GM06990 (cell line): ENCODE data around the gene MED10.

ENCODE experiments used
- DNase-seq: peaks from one replicate; pipeline ENCODE4 v3.0.0-alpha.2; 2011; ENCODE audit not compliant: insufficient read length; ENCODE audit errors: extremely low read depth
- H3K27me3 ChIP-seq: replicated peaks from 2 replicates; pipeline ENCODE4 v1.6.0; 2011; ENCODE audit warnings: low read length; ENCODE audit not compliant: control insufficient read depth, insufficient read depth
- H3K36me3 ChIP-seq: 2 replicates; pipeline ENCODE4 v1.5.1; 2011; ENCODE audit warnings: low read length; ENCODE audit not compliant: control insufficient read depth, insufficient read depth
- H3K4me3 ChIP-seq: replicated peaks from 2 replicates; pipeline ENCODE4 v1.5.1; 2011; ENCODE audit warnings: low read depth, mild to moderate bottlenecking, control low read depth, low read length
- CTCF ChIP-seq: IDR thresholded peaks from 2 replicates; pipeline ENCODE4 v1.5.1; 2011; ENCODE audit warnings: low read length, control low read depth, mild to moderate bottlenecking, inconsistent platforms; ENCODE audit not compliant: insufficient read depth, poor library complexity, severe bottlenecking

Gene MED10

DNA sequence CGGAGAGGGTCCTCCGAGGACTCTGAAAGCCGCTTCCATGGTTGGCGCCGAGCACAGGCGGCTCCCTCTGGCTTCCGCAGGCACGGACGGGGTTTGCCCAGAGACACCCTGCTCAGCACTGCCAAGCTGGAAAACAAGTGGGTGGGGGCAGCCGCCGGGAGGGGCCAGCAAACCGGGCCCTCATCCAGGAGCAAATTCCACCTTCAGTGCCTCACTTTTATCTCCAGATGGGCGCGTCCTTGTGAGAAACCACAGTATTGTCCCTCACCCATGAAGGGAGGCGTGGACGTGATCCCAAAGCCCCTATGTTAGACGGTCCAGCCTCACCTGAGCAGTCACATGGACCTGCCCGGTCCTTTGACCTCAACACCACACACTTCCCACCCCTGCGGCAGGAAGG, 29.0 kb downstream of the MED10 start:
- Histone ChIP-seq H3K4me3 (no peak overlapping the region), H3K36me3 (no peaks in the 10 kb centered on the region), H3K27me3 (no peaks in the 10 kb centered on the region)
- DNase-seq: no peak
- no peak for TF ChIP-seq CTCF

DNA sequence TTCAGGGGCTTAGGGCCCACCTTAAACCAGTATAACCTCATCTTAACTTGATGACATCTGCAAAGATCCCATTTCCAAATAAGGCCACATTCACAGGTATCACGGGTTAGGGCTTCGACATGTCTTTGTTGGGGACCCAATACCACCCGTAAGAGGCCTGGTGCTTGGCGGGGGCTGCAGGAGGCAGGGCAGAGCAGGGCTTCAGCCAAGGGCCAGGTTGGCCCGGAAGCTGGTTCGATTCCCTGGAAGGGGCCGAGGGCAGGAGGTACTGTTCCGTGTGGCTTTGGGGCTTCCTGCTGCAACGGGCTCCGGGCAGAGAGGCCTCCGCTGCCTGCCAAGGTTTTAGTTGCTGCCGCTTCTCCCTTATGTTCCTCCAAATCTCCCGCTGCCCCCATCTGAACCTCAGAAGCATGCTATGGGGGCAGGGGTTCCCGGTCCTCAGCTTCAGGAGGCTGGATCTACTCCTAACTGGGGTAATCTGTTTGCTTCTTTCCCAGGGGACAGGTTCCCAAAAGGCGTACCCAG, 29.8 kb downstream of the MED10 start:
- no peak for TF ChIP-seq CTCF
- Histone ChIP-seq H3K4me3 (no peak overlapping the region), H3K27me3 (no peaks in the 10 kb centered on the region), H3K36me3 (no peaks in the 10 kb centered on the region)
- DNase-seq: no peak

DNA sequence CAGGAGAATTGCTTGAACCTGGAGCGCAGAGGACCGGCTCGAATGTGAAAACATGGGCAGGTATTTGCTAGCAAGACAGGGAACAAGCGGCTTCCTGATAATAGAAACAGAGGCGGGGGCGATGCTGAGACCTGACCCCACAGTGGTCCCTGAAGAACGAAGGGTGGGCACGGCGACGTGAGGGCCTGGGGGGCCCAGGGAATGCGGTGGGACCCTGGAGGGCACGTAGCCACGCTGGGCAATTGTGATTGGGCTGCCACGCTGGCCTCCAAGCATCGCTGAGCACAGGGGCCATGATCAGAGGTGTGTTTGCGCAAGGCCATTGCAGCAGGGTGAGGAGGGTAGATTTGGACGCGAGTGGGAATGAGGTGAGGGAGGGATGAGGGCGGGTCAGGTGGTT, 30.7 kb downstream of the MED10 start:
- no peak overlapping the region for H3K4me3 ChIP-seq
- no peak for DNase-seq
- no peak for TF ChIP-seq CTCF
- H3K36me3 ChIP-seq: no peaks in the 10 kb centered on the region
- no peaks in the 10 kb centered on the region for H3K27me3 ChIP-seq

DNA sequence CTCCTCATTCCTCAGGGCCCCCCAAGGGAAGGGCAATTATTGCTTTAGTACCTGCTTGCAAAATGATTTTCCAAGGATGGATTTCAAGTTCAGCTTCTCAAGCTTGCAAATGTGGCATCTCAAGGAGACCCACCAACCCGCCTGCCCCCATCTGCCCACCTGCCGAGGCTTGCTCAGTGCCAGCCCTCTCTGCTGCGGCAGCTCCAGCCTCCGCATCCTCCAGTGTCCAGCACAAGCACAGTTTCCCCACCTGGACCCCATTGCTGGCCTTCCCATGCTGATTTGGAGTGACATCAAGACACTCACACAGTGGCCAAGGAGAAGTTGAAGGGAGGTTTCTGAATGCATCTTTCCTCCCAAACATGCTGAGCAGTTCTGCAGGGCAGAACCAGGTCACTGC, 31.2 kb downstream of the MED10 start:
- TF ChIP-seq CTCF: no peak
- no peaks in the 10 kb centered on the region for H3K36me3 ChIP-seq
- H3K4me3 ChIP-seq: no peak overlapping the region
- no peak for DNase-seq
- H3K27me3 ChIP-seq: no peaks in the 10 kb centered on the region

GRCh38 chr5:6344593-6344989, 33.8 kb downstream of the MED10 start:
- Histone ChIP-seq H3K27me3 (no peaks in the 10 kb centered on the region), H3K36me3 (no peaks in the 10 kb centered on the region), H3K4me3 (no peak overlapping the region)
- TF ChIP-seq CTCF: no peak
- no peak for DNase-seq

DNA sequence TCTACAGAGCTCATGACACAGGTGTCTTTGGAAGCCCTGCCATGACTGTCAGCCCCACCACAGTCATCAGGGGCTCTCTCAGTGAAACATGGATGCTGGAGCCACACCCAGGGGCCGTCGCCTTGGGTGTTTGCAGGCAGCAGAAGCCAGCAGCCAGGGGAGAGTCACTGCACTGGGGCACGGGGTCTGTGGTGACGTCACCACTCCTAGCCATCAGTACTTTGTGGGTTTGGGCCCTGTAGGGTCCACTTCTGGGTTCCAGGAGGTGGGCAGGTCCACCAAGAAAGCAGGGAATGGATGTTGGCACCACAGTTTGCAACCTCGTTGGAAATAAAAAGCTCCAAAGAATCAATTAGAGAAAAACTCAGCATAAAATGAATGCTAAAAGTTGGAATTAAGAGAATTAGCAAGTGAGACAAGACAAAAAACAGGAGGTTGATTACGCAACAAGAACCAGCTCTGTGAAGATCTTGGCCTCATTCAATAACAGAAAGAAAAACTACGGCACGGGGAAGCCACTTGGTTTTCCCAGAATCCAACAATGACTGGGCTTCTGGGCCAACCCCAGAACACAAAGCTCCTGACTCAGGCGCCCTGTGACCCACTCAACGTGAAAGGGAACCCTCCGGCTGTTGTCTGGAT, 34.3 kb downstream of the MED10 start:
- no peak overlapping the region for H3K4me3 ChIP-seq
- DNase-seq: no peak
- no peaks in the 10 kb centered on the region for H3K36me3 ChIP-seq
- no peaks in the 10 kb centered on the region for H3K27me3 ChIP-seq
- TF ChIP-seq CTCF: no peak
